HepG2 (cell line): ENCODE data around the gene FAAP100. TPM values are rescaled to one million over a fixed set of nuclear protein-coding genes. Genes with fewer than 3 reads are reported as not detected.

Experiments used
- ATF2 ChIP-seq: sonication (generic); formaldehyde crosslinking; IDR thresholded peaks from 2 replicates; pipeline ENCODE4 v1.4.0; 2020; ENCODE audit warnings: missing genetic modification reagents
- BRD4 ChIP-seq: sonication (generic); formaldehyde crosslinking; IDR thresholded peaks from 2 replicates; pipeline ENCODE4 v1.4.0; 2020; ENCODE audit warnings: missing genetic modification reagents
- CTCF ChIP-seq: sonication (generic); formaldehyde crosslinking; IDR thresholded peaks from 2 replicates; pipeline ENCODE4 v1.5.0; 2020; ENCODE audit warnings: mild to moderate bottlenecking, missing genetic modification reagents, moderate library complexity
- FOXJ3 ChIP-seq: sonication (generic); formaldehyde crosslinking; IDR thresholded peaks from 2 replicates; pipeline ENCODE4 v1.4.0; 2020; ENCODE audit warnings: missing genetic modification reagents, mild to moderate bottlenecking, borderline replicate concordance
- GPN1 ChIP-seq: sonication (generic); formaldehyde crosslinking; IDR thresholded peaks from 2 replicates; pipeline ENCODE4 v1.5.1; 2020; ENCODE audit warnings: missing genetic modification reagents, borderline replicate concordance
- HIVEP1 ChIP-seq: sonication (generic); formaldehyde crosslinking; IDR thresholded peaks from 2 replicates; pipeline ENCODE4 v1.4.0; 2020; ENCODE audit warnings: mild to moderate bottlenecking, missing genetic modification reagents
- HNF4G ChIP-seq, 2 experiments: sonication (generic) in 1 of 2; formaldehyde crosslinking in 1 of 2; IDR thresholded peaks; 2 replicates each; pipeline versions ENCODE4 v1.4.0 to v1.6.1; 2011 to 2020; ENCODE audit warnings: borderline replicate concordance in 2 of 2, low read depth in 2 of 2, mild to moderate bottlenecking in 2 of 2, low read length in 1 of 2, missing genetic modification reagents in 1 of 2, moderate library complexity in 1 of 2
- KAT7 ChIP-seq: IDR thresholded peaks from 2 replicates; pipeline ENCODE4 v1.6.1; 2018; ENCODE audit warnings: borderline replicate concordance, missing compliant biosample characterization
- NR3C1 ChIP-seq: sonication (generic); formaldehyde crosslinking; IDR thresholded peaks from 2 replicates; pipeline ENCODE4 v1.4.0; 2020; ENCODE audit warnings: missing genetic modification reagents
- PRDM15 ChIP-seq: sonication (generic); formaldehyde crosslinking; IDR thresholded peaks from 2 replicates; pipeline ENCODE4 v1.4.0; 2020; ENCODE audit warnings: missing genetic modification reagents
- YEATS4 ChIP-seq: sonication (generic); formaldehyde crosslinking; IDR thresholded peaks from 2 replicates; pipeline ENCODE4 v1.4.0; 2020; ENCODE audit warnings: missing genetic modification reagents, borderline replicate concordance
- ZBTB10 ChIP-seq: sonication (generic); formaldehyde crosslinking; IDR thresholded peaks from 2 replicates; pipeline ENCODE4 v1.4.0; 2020; ENCODE audit warnings: missing genetic modification reagents, borderline replicate concordance
- ZC3H13 ChIP-seq: sonication (generic); formaldehyde crosslinking; IDR thresholded peaks from 2 replicates; pipeline ENCODE4 v1.8.1; 2023; ENCODE audit warnings: mild to moderate bottlenecking, missing genetic modification reagents, moderate library complexity
- ZNF232 ChIP-seq: sonication (generic); formaldehyde crosslinking; IDR thresholded peaks from 2 replicates; pipeline ENCODE4 v1.4.0; 2020; ENCODE audit warnings: missing genetic modification reagents, borderline replicate concordance
- ZNF335 ChIP-seq: sonication (generic); formaldehyde crosslinking; IDR thresholded peaks from 2 replicates; pipeline ENCODE4 v1.4.0; 2020; ENCODE audit warnings: missing genetic modification reagents
- ZNF33B ChIP-seq: sonication (generic); formaldehyde crosslinking; IDR thresholded peaks from 2 replicates; pipeline ENCODE4 v1.5.1; 2020; ENCODE audit warnings: mild to moderate bottlenecking, missing genetic modification reagents
- ZNF589 ChIP-seq: sonication (generic); formaldehyde crosslinking; conservative IDR thresholded peaks from 2 replicates; pipeline ENCODE4 v1.8.0; 2022; ENCODE audit warnings: mild to moderate bottlenecking, moderate library complexity, missing genetic modification reagents
- ZNF616 ChIP-seq: sonication (generic); formaldehyde crosslinking; IDR thresholded peaks from 2 replicates; pipeline ENCODE4 v1.5.0; 2020; ENCODE audit warnings: low read depth, mild to moderate bottlenecking, missing genetic modification reagents
- ZNF749 ChIP-seq: sonication (generic); formaldehyde crosslinking; IDR thresholded peaks from 2 replicates; pipeline ENCODE4 v1.8.0; 2022; ENCODE audit warnings: mild to moderate bottlenecking, missing genetic modification reagents, moderate library complexity, borderline replicate concordance
- polyA plus RNA-seq, 8 experiments: library from polyadenylated mRNA; depleted of rRNA in 3 of 8; stranded (reverse) in 7 of 8; unstranded in 1 of 8; fragments of >200 nt; fragmentation: Illumina TruSeq in 4 of 8; extraction: Trizol in 4 of 8; gene quantifications; 2 replicates each; pipeline versions ENCODE4 v1.2.1 to v1.2.3, GENCODE V29; 2011 to 2016; ENCODE audit warnings: low read depth in 4 of 8, missing spikeins in 1 of 8, mixed read lengths in 1 of 8; ENCODE audit not compliant: insufficient read depth in 1 of 8
- total RNA-seq, 5 experiments: library from RNA; depleted of rRNA; stranded (reverse); fragments of >200 nt; fragmentation: Illumina TruSeq; extraction: Trizol; gene quantifications; 2 replicates each; pipeline ENCODE4 v1.2.3, GENCODE V29; 2016; ENCODE audit warnings: low read depth in 1 of 5

FAAP100 gene
- total and polyA plus RNA-seq, 2 of the 13 experiments (the other 11 are each of a cell fraction or from before 2014, with no cell fraction given): 7.6 to 20.8 TPM

- TF ChIP-seq ZBTB10 (CRISPR knock-in tag) (peak; percentile 97), GPN1 (no peak), CTCF (CRISPR knock-in tag) (peak; percentile 26; the same call in 1 of the 2 replicates), ZNF33B (CRISPR knock-in tag) (0 out of 2 replicates have a peak, but pooled peaks have one; percentile 30), ZNF749 (CRISPR knock-in tag) (no peak), BRD4 (CRISPR knock-in tag) (no peak; the same call in 1 of the 2 replicates), ATF2 (CRISPR knock-in tag) (no peak; the same call in 1 of the 2 replicates), PRDM15 (CRISPR knock-in tag) (no peak), FOXJ3 (peak; percentile 41; the same call in 1 of the 2 replicates), ZC3H13 (CRISPR knock-in tag) (peak; percentile 18; the same call in 1 of the 2 replicates), KAT7 (CRISPR knock-in tag) (peak; percentile 62; the same call in 1 of the 2 replicates), NR3C1 (CRISPR knock-in tag) (no peak), HNF4G (IDR thresholded peaks at IDR 0.05; ENCODE audit: borderline replicate concordance, low read depth, low read length) (no peak), HNF4G (CRISPR knock-in tag; IDR thresholded peaks at IDR 0.05; ENCODE audit: borderline replicate concordance, low read depth) (no peak), YEATS4 (CRISPR knock-in tag) (no peak), ZNF335 (CRISPR knock-in tag) (no peak), ZNF232 (CRISPR knock-in tag) (no peak), ZNF616 (CRISPR knock-in tag) (no peak), HIVEP1 (CRISPR knock-in tag) (peak; percentile 32; the same call in 1 of the 2 replicates), ZNF589 (CRISPR knock-in tag) (no peak)
These were observed 38.2 kb downstream of the FAAP100 start (continued) for GRCh38 chr17:81513753-81514488.
